AG20443 (cell line): ENCODE measurements around the gene RPS25.
"Not testable (repeated sequence)": the region's sequence is repeated elsewhere in the genome, so short reads cannot be mapped to it uniquely, and the experiment has no call there.

Experiments used
- DNase-seq: peaks from one replicate; pipeline ENCODE4 v3.0.0; 2012; ENCODE audit warnings: low spot score, mixed read lengths

RPS25 gene

DNA sequence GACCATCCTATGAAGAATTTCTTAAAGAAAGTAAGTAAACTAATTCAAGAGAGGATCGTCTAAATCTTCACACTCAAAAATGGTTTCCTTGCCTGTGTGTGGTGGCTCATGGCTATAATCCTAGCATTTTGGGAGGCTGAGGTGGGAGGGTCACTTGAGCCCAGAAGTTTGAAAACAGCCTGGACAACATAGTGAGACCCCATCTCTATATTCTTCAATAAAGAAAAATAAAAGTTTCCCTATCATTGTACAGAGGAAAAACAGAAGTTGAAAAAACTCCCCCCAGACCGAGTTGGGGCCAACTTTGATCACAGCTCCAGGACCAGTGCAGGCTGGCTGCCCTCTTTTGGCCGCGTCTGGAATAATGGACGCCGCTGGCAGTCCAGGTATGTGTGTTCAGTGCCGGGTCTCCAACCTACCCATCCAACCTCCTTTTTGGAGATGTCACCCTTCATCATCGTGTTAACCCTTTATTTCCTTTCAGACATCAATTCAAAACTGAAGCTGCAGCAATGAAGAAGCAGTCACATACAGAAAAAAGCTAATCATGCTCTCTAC is 3.0 kb downstream of the RPS25 start:
- no peak for DNase-seq

GRCh38 chr11:119014209-119014924 is 3.8 kb downstream of the RPS25 start:
- DNase-seq = no peak

GRCh38 chr11:119012629-119013170 is 5.4 kb downstream of the RPS25 start:
- DNase-seq = no peak

GRCh38 chr11:119011476-119012053 is 6.6 kb downstream of the RPS25 start:
- DNase-seq = no peak

- DNase-seq = no peak
These were observed 11.5 kb downstream of the RPS25 start for GRCh38 chr11:119006656-119007055.

DNA sequence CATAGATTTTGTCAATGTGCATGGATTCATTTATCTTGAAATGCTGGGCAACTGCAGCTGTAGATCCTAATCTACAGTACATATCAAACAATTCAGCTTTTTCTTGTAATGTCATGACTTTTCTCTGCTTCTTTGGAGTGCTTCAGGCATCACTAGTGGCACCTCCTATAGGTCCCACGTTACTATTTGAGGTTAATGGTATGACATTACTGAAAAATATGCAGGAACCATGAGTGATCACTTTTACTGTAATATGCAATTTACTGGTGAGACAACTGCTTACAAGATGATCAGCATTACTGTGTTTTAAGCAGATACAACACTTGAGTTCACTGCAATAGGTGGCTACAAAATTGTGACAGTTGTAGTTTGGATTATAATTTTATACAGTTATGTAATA is 17.2 kb downstream of the RPS25 start:
- no peak for DNase-seq

GRCh38 chr11:118998822-118999221 is 19.3 kb downstream of the RPS25 start:
- DNase-seq = peak; percentile 59

- no peak for DNase-seq
These were observed 19.8 kb downstream of the RPS25 start for GRCh38 chr11:118998388-118998717.

DNA sequence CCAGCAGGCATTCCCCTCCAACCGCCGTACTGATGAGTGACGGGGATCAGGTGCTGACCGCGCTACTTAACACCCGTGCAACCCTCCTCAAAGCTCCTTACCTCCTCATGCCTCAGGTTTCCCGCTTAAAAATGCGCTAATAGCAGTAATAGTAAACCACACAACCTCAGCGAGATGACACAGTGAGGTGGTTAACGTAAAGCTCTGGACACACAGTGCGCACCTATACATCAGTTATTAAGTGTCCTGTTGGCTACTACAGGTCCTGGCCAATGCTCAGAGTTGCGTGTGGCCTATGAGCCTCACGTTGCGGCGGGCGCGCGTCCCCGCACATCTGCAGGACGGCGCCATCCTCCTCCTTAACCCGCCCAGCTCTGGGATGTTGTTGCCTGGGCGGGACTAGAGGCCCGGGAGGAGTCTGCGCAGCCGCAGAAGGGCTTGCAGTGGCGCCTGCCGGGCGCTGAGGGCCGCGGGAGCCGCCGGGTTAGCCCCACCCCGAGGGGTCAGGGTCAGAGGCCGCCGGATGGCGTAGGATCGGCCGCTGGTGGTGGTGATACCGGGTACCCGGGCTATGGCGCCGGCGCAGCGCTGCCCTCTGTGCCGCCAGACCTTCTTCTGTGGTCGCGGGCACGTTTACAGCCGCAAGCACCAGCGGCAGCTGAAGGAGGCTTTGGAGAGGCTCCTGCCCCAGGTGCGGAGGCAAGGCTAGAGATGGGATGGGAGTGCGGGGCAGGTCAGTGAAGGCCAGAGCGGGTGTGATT is 20.3 kb downstream of the RPS25 start, which contains the start of gene CENATAC:
Gene CENATAC (plus strand): TSS at position 512 of the 761 bp plus-strand sequence. CDS start 60 bp downstream, at position 572.
- peak; percentile 100 for DNase-seq

- DNase-seq = peak; percentile 50
These were observed 21.1 kb downstream of the RPS25 start for GRCh38 chr11:118996926-118997626.

DNA sequence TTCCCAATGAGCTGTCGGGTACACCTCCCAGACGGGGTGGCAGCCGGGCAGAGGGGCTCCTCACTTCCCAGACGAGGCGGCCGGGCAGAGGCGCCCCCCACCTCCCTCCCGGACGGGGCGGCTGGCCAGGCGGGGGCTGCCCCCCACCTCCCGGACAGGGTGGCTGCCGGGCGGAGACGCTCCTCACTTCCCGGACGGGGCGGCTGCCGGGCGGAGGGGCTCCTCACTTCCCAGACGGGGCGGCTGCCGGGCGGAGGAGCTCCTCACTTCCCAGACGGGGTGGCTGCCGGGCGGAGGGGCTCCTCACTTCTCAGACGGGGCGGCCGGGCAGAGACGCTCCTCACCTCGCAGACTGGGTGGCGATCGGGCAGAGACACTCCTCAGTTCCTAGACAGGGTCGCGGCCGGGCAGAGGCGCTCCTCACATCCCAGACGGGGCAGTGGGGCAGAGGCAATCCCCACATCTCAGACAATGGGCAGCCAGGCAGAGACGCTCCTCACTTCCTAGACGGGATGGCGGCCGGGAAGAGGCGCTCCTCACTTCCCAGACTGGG is 26.6 kb downstream of the RPS25 start:
- DNase-seq = not testable (repeated sequence)

GRCh38 chr11:118988280-118988679 is 29.9 kb downstream of the RPS25 start:
- DNase-seq = no peak

- DNase-seq = no peak
These were observed 33.3 kb downstream of the RPS25 start for GRCh38 chr11:118984825-118985224.

DNA sequence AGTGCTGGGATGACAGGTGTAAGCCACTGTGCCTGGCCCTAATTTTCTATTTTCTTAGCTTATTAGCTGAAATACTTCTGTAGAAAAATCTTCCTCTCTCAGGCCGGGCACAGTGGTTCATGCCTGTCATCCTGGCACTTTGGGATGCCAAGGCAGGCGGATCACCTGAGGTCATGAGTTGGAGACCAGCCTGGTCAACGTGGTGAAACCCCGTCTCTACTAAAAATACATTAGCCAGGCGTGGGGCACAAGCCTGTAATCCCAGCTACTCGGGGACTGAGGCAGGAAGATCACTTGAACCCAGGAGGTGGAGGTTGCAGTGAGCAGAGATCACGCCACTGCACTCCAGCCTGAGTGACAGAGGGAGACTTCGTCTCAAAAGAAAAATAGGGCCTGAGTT is 33.8 kb downstream of the RPS25 start:
- DNase-seq = not testable (repeated sequence)

- DNase-seq = peak; percentile 48
These were observed 37.8 kb downstream of the RPS25 start for GRCh38 chr11:118980191-118980881.

- no peak for DNase-seq
These were observed 38.7 kb downstream of the RPS25 start for GRCh38 chr11:118979434-118979833.

DNA sequence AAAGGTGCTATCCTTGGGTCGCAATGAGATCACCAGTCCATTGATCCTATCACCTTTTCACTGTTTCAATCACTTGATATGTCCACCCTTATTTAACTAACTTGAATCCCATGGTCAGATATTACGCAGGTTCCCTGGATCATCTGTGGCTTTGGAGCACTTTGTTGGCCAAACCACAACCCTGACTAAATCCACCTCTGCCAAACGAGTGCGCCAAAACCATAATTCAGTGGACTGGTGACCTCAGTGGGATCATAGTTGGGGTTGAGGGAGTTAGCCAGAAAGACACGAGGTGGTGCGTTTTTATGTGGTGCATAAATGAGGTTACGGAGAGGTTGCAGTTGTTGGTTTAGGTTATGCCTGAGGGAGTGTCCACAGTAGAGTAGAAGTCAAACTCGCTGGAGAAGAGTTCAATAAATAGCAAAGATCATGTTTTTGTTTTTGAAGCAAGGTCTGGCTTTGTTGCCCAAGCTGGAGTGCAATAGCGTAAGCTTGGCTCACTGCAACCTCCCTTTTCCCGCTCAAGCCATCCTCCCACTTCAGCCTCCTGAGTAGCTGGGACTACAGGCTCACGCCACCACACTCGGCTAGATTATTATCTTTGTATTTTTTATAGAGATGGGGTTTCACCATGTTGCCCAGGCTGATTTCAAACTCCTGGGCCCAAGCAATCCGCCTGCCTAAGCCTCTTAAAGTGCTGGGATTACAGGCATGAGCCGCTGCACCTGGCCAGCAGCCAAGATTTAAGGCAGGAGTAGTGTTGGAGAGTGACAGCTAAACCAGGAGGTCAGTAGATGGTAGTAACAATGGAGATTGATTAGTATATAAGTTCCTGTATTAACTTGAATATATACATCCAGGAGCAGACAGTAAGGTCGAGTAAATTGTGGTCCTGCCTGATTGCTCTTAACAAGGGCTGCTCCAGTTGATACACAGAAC is 42.1 kb downstream of the RPS25 start:
- no peak for DNase-seq

DNA sequence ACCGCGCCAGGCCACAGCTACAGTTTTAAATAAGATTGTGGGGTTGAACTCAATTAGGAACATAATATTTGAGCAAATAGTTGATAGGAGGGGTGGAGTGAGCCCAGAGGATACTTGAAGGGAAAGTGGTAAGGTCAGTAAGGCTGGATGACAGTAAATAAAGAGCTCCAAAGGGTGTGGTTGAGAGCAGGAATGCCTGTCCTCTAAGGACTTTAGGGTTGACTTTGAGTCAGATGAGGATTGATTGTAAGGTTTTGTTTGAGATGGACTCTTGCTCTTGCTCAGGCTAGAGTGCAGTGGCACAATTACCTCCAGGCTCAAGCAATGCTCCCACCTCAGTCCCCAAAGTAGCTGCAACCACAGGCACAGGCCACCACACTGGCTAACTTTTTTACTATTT is 44.2 kb downstream of the RPS25 start:
- no peak for DNase-seq

GRCh38 chr11:118971646-118972045 is 46.5 kb downstream of the RPS25 start, which contains the start of gene FOXR1:
Gene FOXR1 (plus strand): TSS chr11:118971761. CDS start chr11:118971932, 171 bp downstream.
- DNase-seq = no peak

DNA sequence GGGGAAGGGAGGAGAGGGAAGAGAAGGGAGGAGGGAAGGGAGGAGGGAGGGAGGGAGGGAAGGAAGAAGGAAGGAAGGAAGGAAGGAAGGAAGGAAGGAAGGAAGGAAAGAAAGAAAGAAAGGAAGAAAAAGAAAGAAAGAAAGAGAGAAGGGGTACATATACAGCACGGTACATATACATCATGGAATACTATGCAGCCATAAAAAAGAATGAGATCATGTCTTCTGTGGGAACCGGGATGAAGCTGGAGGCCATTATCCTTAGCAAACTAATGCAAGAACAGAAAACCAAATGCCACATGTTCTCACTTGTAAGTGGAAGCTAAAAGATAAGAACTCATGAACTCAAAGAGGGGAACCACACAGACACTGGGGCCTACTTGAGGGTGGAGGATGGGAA is 48.6 kb downstream of the RPS25 start:
- DNase-seq = not testable (repeated sequence)
